GM18861 (cell line): Measurements from ENCODE around the gene ANKRD63.

Experiments
- ATAC-seq: cut with Tn5 transposase; IDR thresholded peaks from one replicate; pipeline ENCODE4 v1.9.1; 2021; ENCODE audit not compliant: unreplicated experiment

The ANKRD63 gene

DNA sequence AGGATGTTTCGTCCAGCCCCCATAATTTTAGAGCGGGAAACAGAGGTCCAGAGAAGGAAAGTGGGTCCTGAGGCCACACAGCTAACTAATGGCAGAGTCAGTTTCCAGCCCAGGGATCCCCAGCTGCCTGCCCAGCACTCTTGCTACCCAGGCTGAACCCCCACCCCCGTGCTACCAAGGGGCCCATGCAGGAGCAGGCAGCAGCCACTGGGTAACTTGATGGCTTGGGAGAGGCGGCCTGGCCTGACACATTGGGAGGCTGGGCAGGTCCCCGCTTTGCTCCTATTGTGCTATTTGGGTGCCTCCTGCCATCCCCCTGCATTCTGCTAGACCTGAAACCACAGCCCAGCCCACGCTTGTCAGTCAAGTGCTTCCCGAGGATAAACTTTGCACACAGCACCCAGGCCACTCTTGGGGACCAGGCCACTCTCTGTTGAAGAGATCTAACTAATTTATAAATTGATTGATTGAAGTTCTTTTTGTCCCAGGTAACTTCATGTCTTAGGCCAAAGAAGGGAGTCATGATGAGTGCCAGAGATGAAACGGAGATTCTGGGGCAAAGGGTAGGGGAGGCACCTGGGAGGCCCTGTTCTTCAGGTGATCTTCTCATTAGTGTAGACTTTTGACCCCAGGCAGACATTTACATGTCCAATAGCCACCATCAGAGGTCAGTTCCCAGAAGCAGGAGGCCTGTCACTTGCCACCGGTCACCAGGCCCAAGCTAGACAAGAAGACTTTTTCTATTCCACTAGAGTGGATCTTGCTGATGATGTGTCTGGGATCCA, 37.0 kb downstream of the ANKRD63 start:
- ATAC-seq = no peak

GRCh38 chr15:40244961-40245523, 37.8 kb downstream of the ANKRD63 start:
- no peak for ATAC-seq

GRCh38 chr15:40243126-40243810, 39.6 kb downstream of the ANKRD63 start:
- ATAC-seq = no peak

DNA sequence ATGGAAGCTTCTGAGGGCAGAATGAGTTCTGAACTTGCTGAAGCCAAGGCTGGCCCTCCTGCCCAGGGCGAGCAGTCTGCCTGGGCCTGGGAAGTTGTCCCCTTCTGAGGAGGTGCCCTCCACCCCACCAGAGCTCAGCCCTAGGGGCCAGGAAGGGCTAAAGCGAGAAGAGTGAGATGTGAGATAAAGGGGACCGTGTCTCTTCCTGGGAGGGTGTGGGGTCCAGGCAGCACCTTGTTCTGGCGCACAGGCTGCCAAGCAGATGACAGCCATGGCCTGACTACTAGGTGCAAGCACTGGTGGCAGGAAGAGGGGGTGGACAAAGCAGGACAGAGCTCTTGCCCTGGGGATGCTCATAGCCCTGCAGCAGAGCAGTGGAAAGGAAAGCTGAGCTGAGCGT, 40.3 kb downstream of the ANKRD63 start:
- ATAC-seq = no peak

GRCh38 chr15:40242213-40242599, 40.7 kb downstream of the ANKRD63 start:
- ATAC-seq = no peak

GRCh38 chr15:40241269-40242212, 41.3 kb downstream of the ANKRD63 start:
- no peak for ATAC-seq

- ATAC-seq = no peak
Observed at GRCh38 chr15:40240619-40241221, 42.1 kb downstream of the ANKRD63 start.

GRCh38 chr15:40239693-40240618, 42.9 kb downstream of the ANKRD63 start:
- no peak for ATAC-seq

GRCh38 chr15:40239404-40239692, 43.5 kb downstream of the ANKRD63 start:
- ATAC-seq = no peak

GRCh38 chr15:40238532-40239403, 44.1 kb downstream of the ANKRD63 start, which contains the start of gene PAK6:
TSS of gene PAK6 (plus strand) at chr15:40239063. CDS start at chr15:40264786, 25,723 bp downstream.
- no peak for ATAC-seq

GRCh38 chr15:40235201-40235885, 47.5 kb downstream of the ANKRD63 start:
- no peak for ATAC-seq

GRCh38 chr15:40234783-40235182, 48.1 kb downstream of the ANKRD63 start:
- no peak for ATAC-seq

- no peak for ATAC-seq
Observed at GRCh38 chr15:40233727-40234577, 48.9 kb downstream of the ANKRD63 start.

DNA sequence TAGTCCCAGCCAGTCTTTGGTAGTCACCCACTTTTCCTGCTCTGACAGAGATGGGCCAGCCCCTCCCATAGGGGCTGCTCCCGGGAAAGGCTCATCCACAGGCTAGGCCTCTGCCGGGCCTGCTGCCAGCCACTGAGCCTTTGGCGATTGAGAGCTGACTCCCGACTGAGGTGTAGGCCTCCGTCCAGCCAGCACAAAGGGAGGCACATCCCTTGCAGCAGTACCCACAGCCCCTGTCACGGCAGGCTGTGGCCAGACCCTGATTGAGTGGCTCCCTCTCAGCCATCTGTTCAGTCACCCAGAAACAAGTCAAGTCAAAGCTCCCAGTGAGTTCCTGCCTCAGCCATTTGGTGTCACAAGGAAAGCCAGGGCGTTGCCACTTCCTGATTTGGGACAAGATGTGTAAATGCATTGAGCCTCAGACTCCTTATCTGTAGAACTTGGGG, 50.2 kb downstream of the ANKRD63 start:
- no peak for ATAC-seq
